ENCODE measurements around the gene SCAF4. TPM values are rescaled to one million over a fixed set of nuclear protein-coding genes. Genes with fewer than 3 reads are reported as not detected.

SCAF4 gene
- total and polyA plus RNA-seq, 10 of the 15 experiments (the other 5 are each of a cell fraction or from before 2014, with no cell fraction given), result 4.3 to 49.3 (median 16.0) TPM

- FAIRE-seq, result peak; percentile 18
- Histone ChIP-seq H3K27me3 (replicated peaks in 1 of 2; ENCODE audit: control insufficient read depth in 2 of 2, insufficient read depth in 2 of 2, low read length in 1 of 2) (no peaks in the 10 kb centered on the region), H3K9ac (ENCODE audit: control insufficient read depth, insufficient read depth, low read length) (no peak overlapping the region), H3K4me3 (no peak overlapping the region), H3K9me3 (replicated peaks; ENCODE audit: control insufficient read depth, insufficient read depth, low read length) (no peaks in the 10 kb centered on the region), H3K4me2 (ENCODE audit: control insufficient read depth, insufficient read depth) (peak overlapping the region; percentile 23; the same call in 1 of the 2 replicates), H3K36me3 (ENCODE audit: control insufficient read depth in 2 of 2, insufficient read depth in 2 of 2, low read length in 1 of 2) (no peaks in the 10 kb centered on the region), H3K4me1 (ENCODE audit: control insufficient read depth, insufficient read depth, low read length) (peaks cover 8% of the 10 kb centered on the region), H3K27ac (ENCODE audit: control insufficient read depth, insufficient read depth) (no peak overlapping the region), H4K20me1 (ENCODE audit: control insufficient read depth, insufficient read depth) (no peaks in the 10 kb centered on the region; the same call in 1 of the 2 replicates), H2AFZ (ENCODE audit: control insufficient read depth, low read depth, low read length) (no peak overlapping the region), H3K79me2 (ENCODE audit: control insufficient read depth, insufficient read depth, low read length) (peaks cover 83% of the 10 kb centered on the region)
- TF ChIP-seq MTA3 (IDR thresholded peaks at IDR 0.05; ENCODE audit: borderline replicate concordance, low read length) (no peak), BCL3 (IDR thresholded peaks at IDR 0.05; ENCODE audit: borderline replicate concordance, insufficient read depth, low read depth, low read length, poor library complexity, severe bottlenecking) (no peak), NR2F1 (conservative IDR thresholded peaks at IDR 0.05) (no peak), STAT1 (conservative IDR thresholded peaks at IDR 0.05) (no peak), CREB1 (IDR thresholded peaks at IDR 0.05; ENCODE audit: low read depth) (no peak), FOXK2 (IDR thresholded peaks at IDR 0.05) (no peak), BACH1 (IDR thresholded peaks at IDR 0.05; ENCODE audit: borderline replicate concordance) (no peak), KAT2A (conservative IDR thresholded peaks at IDR 0.05; ENCODE audit: control insufficient read depth, low read depth, low read length) (no peak), ZNF274 (IDR thresholded peaks at IDR 0.05; ENCODE audit: insufficient read depth, insufficient read length) (no peak), RCOR1 (conservative IDR thresholded peaks at IDR 0.05; ENCODE audit: low read depth, low read length) (no peak), POLR2A (IDR thresholded peaks at IDR 0.05; ENCODE audit: low read depth, low read length) (no peak), IRF5 (IDR thresholded peaks at IDR 0.05; ENCODE audit: borderline replicate concordance) (no peak), IRF3 (IDR thresholded peaks at IDR 0.05) (no peak), SIX5 (IDR thresholded peaks at IDR 0.05; ENCODE audit: low read depth, low read length, severe bottlenecking) (no peak)
- ATAC-seq, result peak; percentile 14
- in situ Hi-C loops (cut with MboI), result no loop called here
- 99% methylated on average over 5 of the region's 5 CpGs for WGBS (ENCODE audit: insufficient coverage, insufficient replicate concordance, low lambda C conversion rate, missing lambda C conversion rate)
- CTCF ChIA-PET, result interaction anchor here (1.1 kb wide), 1 partner anchor 12 kb away, joined by 3 read pairs; no protein-coding TSS in a partner anchor
- DNase-seq (ENCODE audit: low read depth, low spot score), result no peak
- RAD21 ChIA-PET (ENCODE audit: unreplicated experiment), result no interaction called here
- BruUV-seq (replicated peaks), result TSS peak; percentile 14
- POLR2A ChIA-PET, result no interaction called here
- SMC1A ChIA-PET (ENCODE audit: uncharacterized antibody, unreplicated experiment), result no interaction called here
- intact Hi-C loops (cut with micrococcal nuclease; ENCODE audit: unreplicated experiment), result no loop called here
Observed at GRCh38 chr21:31714741-31715365, 17.1 kb downstream of the SCAF4 start.
